HEK293T (cell line): ENCODE measurements around the gene TLK1.
"Not testable (repeated sequence)": the region's sequence is repeated elsewhere in the genome, so short reads cannot be mapped to it uniquely, and the experiment has no call there.

ENCODE experiments used
- ARNT ChIP-seq: fragments of 450-650 bp; IDR thresholded peaks from 2 replicates; pipeline ENCODE4 v1.6.1; 2017; ENCODE audit warnings: mild to moderate bottlenecking
- ELF4 ChIP-seq: fragments of 450-650 bp; IDR thresholded peaks from 2 replicates; pipeline ENCODE4 v1.6.1; 2017; ENCODE audit warnings: antibody characterized with exemption
- FOXA1 ChIP-seq: fragments of 450-650 bp; IDR thresholded peaks from 2 replicates; pipeline ENCODE4 v1.6.1; 2016; ENCODE audit warnings: mild to moderate bottlenecking
- FOXK2 ChIP-seq: fragments of 450-650 bp; IDR thresholded peaks from 2 replicates; pipeline ENCODE4 v1.6.1; 2016; ENCODE audit warnings: mild to moderate bottlenecking
- FOXM1 ChIP-seq: fragments of 450-650 bp; IDR thresholded peaks from 2 replicates; pipeline ENCODE4 v1.6.1; 2017; ENCODE audit warnings: mild to moderate bottlenecking, borderline replicate concordance
- LEF1 ChIP-seq: fragments of 450-650 bp; IDR thresholded peaks from 2 replicates; pipeline ENCODE4 v1.6.1; 2017; ENCODE audit warnings: mild to moderate bottlenecking, borderline replicate concordance
- SP1 ChIP-seq: fragments of 450-650 bp; IDR thresholded peaks from 2 replicates; pipeline ENCODE4 v1.6.1; 2017
- TARDBP ChIP-seq: fragments of 450-650 bp; IDR thresholded peaks from 2 replicates; pipeline ENCODE4 v1.6.1; 2016

GRCh38 chr2:171091517-171091916 lies 69.2 kb downstream of the TLK1 start:
- TF ChIP-seq FOXA1, FOXM1, FOXK2, LEF1, ARNT, TARDBP, ELF4, SP1: not testable (repeated sequence)
